ENCODE results near the gene AFF1.
A peak's percentile ranks its signal among the peaks of the same experiment; 100 is the strongest.

Gene AFF1, protein sequence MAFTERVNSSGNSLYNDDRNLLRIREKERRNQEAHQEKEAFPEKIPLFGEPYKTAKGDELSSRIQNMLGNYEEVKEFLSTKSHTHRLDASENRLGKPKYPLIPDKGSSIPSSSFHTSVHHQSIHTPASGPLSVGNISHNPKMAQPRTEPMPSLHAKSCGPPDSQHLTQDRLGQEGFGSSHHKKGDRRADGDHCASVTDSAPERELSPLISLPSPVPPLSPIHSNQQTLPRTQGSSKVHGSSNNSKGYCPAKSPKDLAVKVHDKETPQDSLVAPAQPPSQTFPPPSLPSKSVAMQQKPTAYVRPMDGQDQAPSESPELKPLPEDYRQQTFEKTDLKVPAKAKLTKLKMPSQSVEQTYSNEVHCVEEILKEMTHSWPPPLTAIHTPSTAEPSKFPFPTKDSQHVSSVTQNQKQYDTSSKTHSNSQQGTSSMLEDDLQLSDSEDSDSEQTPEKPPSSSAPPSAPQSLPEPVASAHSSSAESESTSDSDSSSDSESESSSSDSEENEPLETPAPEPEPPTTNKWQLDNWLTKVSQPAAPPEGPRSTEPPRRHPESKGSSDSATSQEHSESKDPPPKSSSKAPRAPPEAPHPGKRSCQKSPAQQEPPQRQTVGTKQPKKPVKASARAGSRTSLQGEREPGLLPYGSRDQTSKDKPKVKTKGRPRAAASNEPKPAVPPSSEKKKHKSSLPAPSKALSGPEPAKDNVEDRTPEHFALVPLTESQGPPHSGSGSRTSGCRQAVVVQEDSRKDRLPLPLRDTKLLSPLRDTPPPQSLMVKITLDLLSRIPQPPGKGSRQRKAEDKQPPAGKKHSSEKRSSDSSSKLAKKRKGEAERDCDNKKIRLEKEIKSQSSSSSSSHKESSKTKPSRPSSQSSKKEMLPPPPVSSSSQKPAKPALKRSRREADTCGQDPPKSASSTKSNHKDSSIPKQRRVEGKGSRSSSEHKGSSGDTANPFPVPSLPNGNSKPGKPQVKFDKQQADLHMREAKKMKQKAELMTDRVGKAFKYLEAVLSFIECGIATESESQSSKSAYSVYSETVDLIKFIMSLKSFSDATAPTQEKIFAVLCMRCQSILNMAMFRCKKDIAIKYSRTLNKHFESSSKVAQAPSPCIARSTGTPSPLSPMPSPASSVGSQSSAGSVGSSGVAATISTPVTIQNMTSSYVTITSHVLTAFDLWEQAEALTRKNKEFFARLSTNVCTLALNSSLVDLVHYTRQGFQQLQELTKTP

DNA sequence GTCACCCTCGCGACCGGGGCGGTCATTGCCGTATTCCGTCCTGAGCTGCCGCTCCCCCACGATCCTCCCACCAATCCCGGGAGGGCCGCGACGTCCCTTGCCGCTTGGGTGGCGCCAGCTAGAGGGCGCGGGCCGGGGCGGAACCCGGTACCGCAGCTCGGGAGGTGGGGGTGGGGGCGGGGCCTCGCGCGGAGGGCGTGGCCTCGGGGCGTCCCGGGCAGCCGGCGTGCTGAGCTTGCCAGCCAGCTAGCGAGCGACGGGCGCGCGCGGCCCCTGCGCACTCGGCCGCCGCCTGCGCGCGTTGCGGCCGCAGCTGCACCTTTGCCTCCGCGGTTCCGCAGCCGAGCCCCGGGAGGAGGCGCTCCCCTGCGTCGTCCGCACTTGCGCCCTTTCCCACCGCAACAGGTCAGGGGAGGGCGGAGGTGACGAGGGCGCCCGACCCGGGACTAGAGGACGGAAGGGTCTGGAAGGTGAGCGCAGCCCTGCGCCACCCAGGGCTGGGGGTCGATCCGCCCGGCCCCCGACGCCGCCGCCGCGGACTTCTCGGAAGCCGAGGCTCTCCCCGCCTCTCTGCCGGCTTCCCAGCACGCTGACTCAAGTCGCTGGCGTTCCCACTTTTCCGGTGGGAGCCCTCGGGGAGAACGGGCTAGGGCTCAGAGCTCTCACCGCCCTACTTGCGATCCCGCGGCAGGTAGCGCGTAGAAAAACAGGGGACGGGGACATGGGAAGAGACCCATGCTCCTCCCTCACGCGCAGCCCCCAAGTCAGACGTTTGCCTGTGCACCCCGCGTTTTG, at the start of gene AFF1:
TSS of gene AFF1 (plus strand) at position 241 of the 795 bp plus-strand sequence. CDS start 13,523 bp downstream, outside the sequence.
- peak; percentile 54 for DNase-seq

DNA sequence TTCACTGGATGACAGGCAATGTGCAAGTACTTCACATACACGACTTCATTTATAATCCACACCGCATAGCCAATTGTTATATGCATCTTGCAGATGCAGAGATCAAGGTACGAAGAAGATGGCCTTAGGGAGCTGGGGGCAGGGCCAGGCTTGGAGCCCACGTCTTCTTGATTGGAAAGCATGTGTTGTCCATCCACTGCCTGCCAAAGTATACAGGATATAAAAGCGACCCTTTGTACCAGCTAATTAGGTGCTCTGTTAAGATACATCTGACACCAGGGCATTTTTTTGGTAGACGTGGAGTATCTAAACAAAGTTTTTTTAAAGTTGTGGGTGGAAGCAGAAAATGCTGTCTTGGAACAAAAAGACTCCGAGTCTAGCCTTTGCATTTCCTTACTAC, 44.0 kb upstream of the AFF1 start:
- DNase-seq = no peak

DNA sequence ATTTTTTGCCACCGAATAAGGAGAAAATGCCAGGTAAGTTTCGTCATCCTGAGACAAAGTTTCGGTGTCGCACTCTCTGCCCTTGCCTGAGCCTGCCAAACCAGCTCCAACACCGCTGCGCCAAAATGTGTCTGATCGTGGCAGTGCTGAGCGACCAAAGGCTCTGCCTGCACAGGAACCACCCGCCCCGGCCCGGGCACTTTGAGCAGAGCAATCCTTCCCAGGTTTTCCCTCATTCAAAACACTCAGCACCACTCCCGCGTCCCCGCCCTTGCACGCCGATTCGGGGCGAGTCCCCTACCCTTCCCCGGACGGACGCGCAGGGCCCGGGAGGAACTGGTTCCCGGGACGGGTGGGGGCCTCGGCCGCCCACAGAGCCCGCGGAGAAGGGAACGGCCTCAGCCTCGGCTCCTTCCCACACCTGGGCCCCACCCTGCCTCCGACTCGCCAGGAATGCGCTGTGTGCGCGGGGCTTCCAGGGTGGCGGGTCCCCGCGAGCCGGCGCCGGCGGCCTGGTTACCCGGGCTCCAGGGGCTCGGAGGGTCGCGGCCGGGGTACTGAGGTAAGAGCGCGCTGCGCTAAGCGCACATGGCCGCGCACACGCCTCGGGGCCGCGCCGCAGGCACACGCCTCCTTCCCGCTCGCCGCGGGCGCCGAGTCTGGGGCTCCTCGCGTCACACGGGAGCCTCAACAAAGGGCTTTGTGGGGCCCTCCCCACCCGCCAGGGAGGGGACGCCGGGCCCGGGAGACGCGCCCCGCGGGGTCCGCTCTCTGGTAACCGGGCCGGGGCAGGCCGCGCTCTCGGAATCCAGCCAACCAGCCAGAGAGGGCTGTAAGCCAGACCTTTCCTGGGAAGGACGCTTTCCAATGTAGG, 42.8 kb upstream of the AFF1 start, which contains the start of gene C4orf36:
TSS of gene C4orf36 (minus strand) at position 661 of the 874 bp plus-strand sequence. CDS start 902 bp downstream, outside the sequence.
- DNase-seq = peak; percentile 32

DNA sequence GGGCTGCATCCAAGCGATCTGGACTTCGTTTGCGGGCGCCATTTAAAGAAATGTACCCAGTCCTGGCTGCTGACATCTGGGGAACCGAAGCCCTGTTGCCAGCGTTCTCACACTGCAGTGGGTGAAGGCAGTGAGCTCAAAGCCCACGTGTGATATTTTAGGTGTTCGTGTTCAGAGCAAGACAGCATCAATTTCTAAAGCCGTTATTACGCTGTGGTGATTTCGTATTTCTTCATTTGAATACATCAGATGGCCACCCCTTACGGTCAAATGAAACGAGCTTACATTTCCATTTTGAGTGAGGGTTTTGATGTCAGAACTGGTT, 42.2 kb upstream of the AFF1 start:
- DNase-seq = no peak

DNA sequence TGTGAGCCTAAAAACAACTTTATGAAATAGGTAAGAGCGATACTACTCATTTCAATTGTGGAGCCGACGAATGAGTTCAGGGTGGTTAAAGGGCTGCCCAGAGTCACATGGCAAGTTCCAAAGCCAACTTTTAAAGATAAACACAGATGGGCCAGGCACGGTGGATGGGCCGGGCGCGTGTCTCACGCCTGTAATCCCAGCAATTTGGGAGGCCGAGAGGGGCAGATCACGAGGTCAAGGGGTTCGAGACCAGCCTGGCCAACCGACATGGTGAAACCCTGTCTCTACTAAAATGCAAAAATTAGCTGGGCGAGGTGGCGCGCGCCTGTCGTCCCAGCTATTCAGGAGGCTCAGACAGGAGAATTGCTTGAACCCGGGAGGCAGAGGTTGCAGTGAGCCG, 41.7 kb upstream of the AFF1 start:
- DNase-seq = no peak

DNA sequence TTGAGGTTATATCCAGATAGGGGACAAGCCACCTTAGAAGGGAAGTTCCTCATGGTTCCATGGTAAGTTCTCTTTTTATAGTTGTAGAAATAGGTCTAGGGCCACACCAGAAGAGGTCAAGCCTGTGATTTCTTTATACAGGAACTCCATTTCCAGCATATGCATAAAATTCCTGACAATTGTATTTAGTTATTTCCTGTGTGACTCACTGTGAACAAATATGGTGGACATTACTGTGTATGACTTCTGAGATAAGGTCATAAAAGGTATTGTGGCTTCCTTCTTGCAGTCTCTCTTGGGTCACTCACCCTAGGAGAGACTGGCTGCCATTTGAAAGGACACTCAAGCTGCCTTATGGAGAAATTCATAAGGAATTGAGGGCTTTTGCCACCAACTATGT, 40.4 kb upstream of the AFF1 start:
- DNase-seq = no peak

DNA sequence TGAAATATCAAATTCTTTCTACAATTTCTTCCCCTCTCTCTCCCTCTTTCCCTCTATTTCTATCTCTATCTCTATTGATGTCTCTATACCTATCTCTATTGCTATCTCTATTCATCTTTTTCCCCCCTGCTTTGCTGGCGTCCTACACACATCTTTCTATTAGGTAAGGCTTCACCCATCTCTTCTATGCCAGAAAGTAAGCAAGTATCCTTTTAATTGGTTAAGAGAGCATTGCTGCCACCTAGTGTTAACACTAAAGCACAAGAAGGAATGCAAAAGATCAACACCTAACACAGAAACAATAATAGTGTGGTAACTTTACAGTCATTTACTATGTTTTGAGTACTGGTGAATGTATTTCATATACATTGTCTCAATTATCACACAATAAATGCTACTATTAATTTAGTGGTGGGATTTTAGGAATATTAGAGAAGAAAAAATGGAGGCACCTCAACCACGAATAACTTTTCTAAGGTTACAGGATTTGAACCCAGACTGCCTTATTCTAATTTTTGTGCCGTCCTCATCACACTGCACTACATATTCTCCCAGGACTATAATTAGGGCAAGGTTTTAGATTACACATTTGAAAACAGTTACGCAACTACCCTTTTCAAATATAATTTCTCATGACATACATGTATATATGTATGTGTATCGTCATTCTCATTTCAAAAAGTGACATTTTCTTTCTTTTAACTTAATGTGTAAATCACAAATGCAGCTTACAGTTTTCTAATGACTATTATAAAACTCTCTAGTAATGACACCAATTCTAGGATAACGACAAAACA, 38.9 kb upstream of the AFF1 start:
- peak; percentile 18 for DNase-seq

DNA sequence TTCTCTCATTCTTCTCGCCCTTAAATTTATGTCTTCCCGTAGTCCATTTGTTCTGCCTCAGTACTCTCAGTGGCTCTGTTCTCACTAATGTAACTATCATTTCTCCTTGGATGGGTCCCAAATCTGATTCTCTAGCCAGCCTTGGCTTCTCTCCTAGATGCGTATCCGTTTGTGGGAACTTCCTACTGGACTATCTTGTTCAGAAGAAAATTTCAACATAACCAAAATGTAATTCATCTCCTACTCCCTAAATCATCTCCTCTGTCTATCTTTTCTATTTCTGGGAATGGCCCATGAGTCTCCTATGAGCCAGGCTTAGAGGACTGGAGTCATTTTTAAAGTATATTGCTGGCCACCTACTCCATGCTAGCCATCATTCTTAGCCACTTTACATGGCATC, 38.2 kb upstream of the AFF1 start:
- no peak for DNase-seq

DNA sequence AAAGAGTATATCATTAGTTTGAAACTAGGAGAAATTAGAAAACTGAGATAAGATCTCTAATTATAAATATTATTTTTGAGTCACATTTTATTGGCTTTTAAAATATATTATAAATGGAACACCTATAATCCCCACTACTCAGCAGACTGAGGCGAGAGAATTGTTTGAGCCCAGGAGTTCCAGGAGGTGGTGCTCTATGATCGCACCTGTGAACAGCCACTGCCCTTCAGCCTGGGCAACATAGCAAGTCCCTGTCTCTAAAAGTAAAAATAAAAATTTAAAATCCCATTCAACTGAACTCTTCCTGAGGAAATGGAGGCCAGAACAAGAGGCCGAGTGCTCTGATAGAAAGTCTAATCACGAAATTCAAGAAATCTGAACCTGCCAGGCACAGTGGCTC, 36.2 kb upstream of the AFF1 start:
- DNase-seq = no peak

DNA sequence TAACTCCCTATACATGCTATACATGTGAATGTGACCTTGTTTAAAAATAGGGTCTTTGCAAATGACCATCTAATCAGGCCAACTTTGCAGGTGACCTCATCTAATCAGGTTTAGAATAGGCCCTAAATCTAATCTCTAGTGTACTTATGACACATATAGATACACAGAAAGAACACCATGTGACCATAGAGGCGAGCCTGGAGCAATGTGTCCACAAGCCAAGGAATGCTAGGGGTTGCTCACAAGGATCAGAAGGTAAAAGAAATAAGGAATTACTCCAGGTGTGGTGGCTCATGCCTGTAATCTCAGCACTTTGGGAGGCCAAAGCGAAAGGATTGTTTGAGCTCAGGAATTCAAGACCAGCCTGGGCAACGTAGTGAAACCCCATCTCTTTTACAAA, 32.9 kb upstream of the AFF1 start:
- DNase-seq = no peak

DNA sequence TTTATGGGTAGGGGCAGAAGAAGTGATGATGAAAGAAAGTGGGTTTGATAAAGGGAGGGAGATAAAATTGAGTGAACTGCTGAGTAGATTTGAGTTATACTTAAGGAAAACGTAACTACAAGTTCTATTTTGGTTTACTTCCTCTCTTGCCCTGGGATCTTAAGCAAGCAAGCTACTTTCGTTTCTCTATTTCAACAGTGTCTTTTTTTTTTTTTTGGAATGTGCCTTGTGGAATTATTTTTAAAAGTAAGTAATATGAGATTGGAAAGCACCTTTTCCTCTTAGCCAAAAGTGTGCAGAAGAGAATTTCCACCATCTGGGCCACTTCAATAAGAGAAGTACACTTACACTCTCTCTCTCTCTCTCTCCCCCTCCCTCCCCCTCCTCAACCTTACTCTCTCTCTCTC, 26.6 kb upstream of the AFF1 start:
- DNase-seq = no peak

DNA sequence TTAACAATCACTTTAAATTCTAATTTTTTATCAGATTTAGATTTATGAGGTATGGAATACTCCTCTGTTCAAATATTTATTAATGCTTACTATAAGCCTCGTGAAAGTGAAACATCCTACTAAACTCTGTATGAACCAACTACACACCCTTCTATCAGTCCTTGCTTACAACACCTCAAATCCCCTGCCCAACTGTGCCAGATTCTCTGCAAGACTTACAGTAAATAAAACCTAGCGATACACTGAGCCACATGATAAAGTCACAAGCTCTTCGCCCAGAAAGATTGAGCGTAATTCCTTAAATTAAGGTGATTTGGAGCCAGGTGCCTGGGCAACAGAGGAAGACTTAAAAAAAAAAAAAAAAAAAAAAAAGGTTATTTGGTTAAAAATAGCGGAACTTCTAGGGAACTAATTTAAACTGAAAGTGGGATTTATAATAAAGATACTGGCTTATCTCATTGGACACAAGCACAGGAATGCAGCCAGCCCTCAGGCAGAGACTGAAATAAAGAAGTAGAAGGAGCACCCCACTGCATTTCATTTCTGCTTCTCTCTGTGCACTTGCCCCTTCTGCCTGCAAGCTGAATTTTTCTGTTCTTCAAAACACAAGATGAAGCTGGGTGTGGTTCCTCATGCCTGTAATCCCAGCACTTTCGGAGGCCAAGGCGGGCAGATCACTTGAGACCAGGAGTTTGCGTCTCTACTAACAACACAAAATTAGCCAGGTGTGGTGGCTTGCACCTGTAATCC, 25.1 kb upstream of the AFF1 start:
- no peak for DNase-seq

DNA sequence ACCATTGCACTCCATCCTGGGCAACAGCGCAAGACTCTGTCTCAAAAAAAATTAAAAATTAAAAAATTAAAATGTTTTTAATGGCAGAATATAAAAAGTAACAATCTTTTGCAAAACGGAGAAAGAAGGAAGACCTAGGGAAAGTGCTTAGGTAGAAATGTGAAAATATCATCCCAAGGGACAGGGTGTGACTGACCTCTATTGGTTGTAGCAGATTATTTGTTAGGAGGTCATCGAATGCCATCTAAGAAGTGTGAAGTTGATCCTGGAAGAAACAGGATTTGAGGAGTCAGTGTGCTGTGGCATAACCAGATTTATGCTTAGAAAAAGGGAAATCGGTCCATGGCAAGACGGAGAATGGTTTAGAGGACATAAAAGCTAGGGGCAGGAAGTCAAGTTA, 24.4 kb upstream of the AFF1 start:
- DNase-seq = no peak

DNA sequence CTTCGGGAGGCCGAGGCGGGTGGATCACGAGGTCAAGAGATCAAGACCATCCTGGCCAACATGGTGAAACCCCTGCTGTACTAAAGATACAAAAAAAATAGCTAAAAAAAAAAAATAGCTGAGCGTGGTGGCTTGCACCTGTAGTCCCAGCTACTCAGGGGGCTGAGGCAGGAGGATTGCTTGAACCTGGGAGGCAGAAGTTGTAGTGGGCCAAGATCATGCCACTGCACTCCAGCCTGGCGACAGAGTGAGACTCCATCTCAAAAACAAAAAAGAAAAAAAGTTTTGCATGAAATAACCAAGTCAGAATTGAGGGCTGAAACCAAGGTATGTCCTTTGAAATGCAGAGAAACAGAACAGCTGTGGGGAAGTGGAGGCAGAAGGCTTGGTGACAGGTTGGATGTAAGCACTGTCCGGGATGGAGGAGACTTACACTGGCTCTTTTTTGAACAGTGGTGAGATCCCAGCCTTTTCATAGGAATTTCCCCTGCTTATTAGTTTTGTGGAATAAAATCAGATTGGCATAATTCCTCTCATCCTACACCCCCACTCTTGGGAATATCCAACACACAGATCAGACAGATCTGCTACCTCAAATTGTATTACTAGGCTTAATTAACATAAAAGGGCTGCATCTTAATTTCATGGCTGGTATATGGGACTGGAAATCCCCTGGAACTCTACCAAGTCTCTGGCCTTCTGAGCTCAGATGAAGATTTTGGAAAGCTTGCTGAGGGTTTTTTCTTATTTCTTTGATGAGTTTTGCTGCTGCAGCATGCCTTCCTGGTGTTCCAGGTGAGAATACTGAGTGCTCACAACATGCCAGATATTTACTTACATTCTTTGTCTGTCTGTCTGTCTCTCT, 23.8 kb upstream of the AFF1 start:
- no peak for DNase-seq

DNA sequence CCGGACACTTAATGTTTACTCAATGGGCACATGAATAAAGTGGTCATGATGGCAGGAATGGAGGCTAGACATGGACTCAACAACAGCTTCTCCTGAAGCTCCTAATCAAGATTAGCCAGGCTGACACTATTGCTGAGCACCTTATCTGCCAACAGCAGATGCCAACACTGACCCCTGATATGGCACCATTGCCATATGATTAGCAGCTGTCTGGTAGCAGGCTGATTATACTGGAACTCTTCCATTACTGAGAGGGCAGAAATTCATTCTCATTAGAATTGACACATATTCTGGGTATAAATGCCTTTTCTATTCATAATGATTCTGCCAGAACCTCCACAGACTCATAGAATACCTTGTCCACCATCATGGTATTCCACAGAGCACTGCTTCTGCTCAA, 18.4 kb upstream of the AFF1 start:
- no peak for DNase-seq

DNA sequence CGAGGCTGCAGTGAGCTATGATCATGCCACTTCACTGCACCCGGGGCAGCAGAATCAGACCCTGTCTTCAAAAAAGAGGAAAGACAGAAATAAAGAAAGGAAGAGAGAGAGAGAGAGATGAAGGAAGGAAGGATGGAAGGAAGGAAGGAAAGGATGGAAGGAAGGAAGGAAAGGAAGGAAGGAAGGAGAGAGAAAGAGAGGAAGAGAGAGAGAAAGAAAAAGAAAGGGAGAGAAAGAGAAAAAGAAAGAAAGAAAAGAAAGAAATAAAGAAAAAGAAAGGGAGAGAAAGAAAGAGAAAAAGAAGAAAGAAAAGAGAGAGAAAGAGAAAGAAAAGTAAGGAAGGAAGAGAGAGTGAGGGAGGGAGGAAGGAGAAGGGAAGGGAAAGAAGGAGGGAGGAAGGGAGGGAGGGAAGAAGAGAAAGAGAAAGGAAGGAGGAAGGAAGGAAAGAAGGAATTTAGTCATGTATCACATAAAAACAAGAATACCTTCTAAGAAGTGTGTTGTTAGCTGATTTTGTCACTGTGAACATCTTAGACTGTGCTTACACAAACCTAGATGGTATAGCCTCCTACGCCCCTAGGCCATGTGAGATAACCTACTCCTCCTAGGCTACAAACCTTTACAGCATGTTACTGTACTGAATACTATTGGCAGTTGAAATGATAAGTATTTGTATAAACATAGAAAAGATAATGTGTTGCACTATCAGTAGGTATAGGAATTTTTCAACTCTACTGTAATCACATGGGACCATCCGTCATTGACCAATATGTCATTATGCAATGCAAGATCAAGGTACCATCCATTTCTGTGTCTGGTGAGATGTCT, 17.4 kb upstream of the AFF1 start:
- no peak for DNase-seq

DNA sequence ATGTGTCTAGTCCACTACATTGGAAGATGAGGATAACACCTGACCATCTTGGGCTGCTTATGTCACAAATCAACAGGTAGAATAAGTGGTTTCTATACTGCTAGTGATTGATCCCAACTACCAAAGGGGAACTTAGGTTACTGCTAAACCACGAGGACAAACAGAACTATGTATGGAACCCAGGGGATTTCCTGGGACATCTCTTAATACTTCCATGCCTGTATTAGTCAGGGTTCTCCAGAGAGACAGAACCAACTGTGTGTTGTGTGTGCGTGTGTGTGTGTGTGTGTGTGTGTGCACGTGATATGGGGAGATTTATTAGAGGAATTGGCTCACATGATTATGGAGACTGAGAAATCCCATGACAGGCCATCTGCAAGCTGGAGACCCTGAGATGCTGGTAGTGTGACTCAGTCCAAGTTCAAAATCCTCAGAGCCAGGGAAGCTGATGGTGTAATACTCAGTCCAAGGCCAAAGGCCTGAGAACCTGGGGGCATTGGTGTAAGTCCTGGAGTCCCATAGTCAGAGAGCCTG, 16.2 kb upstream of the AFF1 start:
- DNase-seq = no peak
